Endothelial cell of umbilical vein (primary cell): Measurements from ENCODE around the gene ZNF600.
"Not testable (repeated sequence)": the region's sequence is repeated elsewhere in the genome, so short reads cannot be mapped to it uniquely, and the experiment has no call there.

Experiments used
- EZH2 ChIP-seq: IDR thresholded peaks from 2 replicates; pipeline ENCODE4 v1.6.1; 2012; ENCODE audit warnings: borderline replicate concordance, low read depth, mild to moderate bottlenecking, moderate library complexity, low read length, inconsistent platforms; ENCODE audit not compliant: severe bottlenecking
- FOS ChIP-seq: IDR thresholded peaks from 2 replicates; pipeline ENCODE4 v1.6.1; 2011; ENCODE audit warnings: mild to moderate bottlenecking, low read length, moderate library complexity, borderline replicate concordance; ENCODE audit not compliant: insufficient read depth
- GATA2 ChIP-seq: IDR thresholded peaks from 2 replicates; pipeline ENCODE4 v1.7.0; 2011; ENCODE audit warnings: low read depth, mild to moderate bottlenecking, moderate library complexity, mixed read lengths, low read length; ENCODE audit not compliant: insufficient read length, insufficient read depth
- JUN ChIP-seq: IDR thresholded peaks from 2 replicates; pipeline ENCODE4 v1.6.1; 2011; ENCODE audit warnings: borderline replicate concordance, low read depth; ENCODE audit not compliant: insufficient read length, insufficient read depth
- POLR2A ChIP-seq: IDR thresholded peaks from 2 replicates; pipeline ENCODE4 v1.6.1; 2012; ENCODE audit warnings: low read depth, mild to moderate bottlenecking, control low read depth, low read length
- TF ChIP-seq, protein P1 (sequence below), 2 donors: IDR thresholded peaks; 1 replicate in 1 of 2; 2 replicates in 1 of 2; pipeline ENCODE4 v1.5.1; 2011; ENCODE audit warnings: low read length in 2 of 2, mild to moderate bottlenecking in 2 of 2, moderate library complexity in 2 of 2, control low read depth in 1 of 2, inconsistent platforms in 1 of 2, low read depth in 1 of 2; ENCODE audit not compliant: insufficient read depth in 1 of 2; ENCODE audit errors: extremely low read depth in 1 of 2
- TF ChIP-seq, protein P2 (sequence below): IDR thresholded peaks from 2 replicates; pipeline ENCODE4 v1.6.1; 2011; ENCODE audit not compliant: insufficient read depth, insufficient read length

DNA sequence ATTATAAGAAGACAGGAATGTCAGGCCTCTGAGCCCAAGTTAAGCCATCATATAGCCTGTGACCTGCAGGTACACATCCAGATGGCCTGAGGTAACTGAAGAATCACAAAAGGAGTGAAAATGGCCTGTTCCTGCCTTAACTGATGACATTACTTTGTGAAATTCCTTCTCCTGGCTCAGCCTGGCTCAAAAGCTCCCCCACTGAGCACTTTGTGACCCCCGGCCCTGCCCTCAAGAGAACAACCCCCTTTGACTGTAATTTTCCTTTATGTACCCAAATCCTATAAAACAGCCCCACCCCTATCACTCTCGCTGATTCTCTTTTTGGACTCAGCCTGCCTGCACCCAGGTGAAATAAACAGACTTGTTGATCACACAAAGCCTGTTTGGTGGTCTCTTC lies 30.1 kb downstream of the ZNF600 start:
- TF ChIP-seq, protein P1, sequence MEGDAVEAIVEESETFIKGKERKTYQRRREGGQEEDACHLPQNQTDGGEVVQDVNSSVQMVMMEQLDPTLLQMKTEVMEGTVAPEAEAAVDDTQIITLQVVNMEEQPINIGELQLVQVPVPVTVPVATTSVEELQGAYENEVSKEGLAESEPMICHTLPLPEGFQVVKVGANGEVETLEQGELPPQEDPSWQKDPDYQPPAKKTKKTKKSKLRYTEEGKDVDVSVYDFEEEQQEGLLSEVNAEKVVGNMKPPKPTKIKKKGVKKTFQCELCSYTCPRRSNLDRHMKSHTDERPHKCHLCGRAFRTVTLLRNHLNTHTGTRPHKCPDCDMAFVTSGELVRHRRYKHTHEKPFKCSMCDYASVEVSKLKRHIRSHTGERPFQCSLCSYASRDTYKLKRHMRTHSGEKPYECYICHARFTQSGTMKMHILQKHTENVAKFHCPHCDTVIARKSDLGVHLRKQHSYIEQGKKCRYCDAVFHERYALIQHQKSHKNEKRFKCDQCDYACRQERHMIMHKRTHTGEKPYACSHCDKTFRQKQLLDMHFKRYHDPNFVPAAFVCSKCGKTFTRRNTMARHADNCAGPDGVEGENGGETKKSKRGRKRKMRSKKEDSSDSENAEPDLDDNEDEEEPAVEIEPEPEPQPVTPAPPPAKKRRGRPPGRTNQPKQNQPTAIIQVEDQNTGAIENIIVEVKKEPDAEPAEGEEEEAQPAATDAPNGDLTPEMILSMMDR (IDR thresholded peaks at IDR 0.05; ENCODE audit: extremely low read depth in 1 of 2, insufficient read depth in 1 of 2, low read depth in 1 of 2, low read length in 2 of 2) = not testable (repeated sequence)
- not testable (repeated sequence) for TF ChIP-seq GATA2, EZH2, POLR2A, JUN, FOS
- TF ChIP-seq, protein P2, sequence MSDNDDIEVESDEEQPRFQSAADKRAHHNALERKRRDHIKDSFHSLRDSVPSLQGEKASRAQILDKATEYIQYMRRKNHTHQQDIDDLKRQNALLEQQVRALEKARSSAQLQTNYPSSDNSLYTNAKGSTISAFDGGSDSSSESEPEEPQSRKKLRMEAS = not testable (repeated sequence)
